CD4-positive, alpha-beta T cell treated with Interleukin-2 at 100 ng/mL for 4 hours (primary cell): ENCODE results near the gene GPR15.

Experiments
- DNase-seq: peaks from one replicate; pipeline ENCODE4 v3.0.0-alpha.2; 2020; ENCODE audit warnings: low spot score

GPR15 gene

DNA sequence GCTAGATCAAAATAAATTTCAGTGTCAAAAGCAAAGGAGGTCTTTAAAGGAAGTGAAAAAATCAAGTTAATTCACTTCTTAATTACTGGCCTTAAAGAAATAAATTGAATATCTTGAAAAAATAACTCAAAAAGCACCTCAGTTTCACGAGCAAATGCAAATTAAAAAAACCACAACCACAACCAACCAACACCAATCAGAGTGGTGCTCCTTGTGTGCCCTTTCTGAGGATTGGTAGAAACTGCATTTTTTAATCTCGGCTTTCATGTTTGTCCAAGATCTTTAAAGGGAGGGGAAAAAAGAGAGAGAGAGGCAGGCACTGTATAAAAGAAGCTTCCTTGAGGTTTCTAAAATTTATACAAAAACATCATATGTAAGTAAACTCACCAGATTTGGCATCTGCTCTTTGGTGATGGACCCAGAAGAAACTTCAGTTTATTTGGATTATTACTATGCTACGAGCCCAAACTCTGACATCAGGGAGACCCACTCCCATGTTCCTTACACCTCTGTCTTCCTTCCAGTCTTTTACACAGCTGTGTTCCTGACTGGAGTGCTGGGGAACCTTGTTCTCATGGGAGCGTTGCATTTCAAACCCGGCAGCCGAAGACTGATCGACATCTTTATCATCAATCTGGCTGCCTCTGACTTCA is at the start of gene GPR15:
TSS of gene GPR15 (plus strand) at position 357 of the 653 bp plus-strand sequence. CDS start at position 413, 56 bp downstream.
- no peak for DNase-seq

DNA sequence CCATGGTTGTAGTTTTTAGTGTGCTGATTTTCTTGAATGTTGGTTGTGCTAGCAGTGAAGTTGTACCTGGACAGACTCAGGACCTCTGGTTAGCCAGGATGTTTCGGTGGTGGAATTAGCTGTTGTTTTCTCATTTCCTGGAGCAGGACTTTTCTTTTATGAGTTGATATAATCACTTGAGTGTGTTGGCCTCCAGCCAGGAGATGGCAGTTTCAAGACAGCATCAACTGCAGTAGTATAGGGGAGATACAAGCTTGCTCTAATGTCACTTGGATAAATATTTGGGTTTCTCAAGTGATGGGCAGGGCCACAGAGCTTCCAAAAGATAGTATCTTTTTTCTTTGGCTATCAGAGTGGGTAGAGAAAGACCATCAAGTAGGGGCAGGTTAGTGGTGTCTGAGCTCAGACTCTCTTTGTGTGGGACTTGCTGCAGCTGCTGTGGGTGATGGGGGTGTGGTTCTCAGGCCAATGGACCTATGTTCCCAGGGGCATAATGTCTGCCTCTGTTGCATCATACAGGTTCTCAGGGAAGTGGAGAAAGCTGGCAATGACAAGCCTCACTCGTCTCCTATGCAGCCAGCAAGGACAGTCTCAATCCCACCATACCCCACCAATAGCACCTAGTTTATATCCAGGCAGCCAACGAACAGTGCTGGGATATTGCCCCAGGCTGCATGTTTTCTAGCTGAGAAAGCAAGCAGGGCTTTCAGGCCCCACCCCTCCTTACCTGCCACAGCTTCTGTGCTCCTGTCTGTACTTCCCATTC is 48.9 kb upstream of the GPR15 start:
- DNase-seq = no peak

DNA sequence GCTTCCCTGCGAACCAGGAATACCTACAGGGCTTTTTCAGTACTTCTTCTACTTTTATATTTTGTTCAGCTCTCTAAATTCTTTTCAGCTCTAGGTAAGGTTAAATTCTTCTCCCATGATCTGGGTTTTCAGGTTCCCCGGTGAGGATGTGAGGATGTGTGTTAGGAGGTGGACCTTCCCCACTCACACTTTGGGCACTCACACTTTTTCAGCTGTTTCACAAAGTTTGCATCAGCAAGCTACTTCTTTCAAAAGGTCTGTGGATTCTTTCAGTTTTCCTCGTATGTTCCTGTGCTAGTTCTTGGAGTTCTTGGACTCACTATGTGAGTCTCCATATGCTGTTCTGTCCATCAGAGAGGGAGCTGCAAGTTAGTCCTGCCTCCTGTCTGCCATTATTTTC is 48.2 kb upstream of the GPR15 start:
- DNase-seq = no peak

- DNase-seq = no peak
Measured at GRCh38 chr3:98497381-98497780, 34.4 kb upstream of the GPR15 start, which contains the start of gene OR5K2. TSS of gene OR5K2 (plus strand) at chr3:98497681. CDS start at chr3:98497681, 0 bp downstream.

DNA sequence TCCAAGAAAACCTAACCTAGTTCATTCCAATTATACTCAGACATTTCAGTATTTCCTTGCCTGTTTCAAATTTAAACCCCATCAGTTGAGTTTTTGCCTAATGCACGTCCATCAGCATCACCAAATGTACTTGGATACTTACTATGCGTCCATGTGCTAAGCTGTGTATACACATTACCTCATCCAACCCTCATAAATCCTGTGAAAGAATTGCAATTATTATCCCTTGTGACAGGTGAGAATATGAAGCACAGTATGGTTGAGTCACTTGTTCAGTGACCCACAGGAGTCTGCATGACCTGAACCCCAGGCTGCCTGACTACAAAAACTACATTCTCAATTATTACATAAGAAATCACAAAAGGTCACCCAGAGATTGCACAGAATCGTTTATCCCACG is 31.8 kb upstream of the GPR15 start:
- no peak for DNase-seq

DNA sequence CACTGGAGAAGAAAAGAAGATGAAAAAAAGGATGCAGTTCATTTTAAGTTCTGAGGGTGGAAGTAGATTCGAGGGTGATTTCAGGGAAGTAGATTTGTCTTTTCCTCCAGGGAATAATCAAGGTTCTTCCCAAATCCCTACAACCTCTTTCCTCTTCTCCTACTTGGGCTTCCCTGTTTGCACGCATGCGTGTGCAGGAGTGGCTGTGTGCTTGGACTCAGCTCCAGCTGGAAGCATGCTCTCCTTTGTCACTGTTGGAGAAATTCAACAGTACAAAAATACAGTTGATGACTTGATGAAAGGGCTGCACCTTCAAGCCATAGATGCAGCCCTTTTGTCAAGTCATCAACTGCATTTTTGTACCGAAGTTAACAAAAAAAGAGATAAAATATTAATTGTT is 30.5 kb upstream of the GPR15 start:
- DNase-seq = no peak

GRCh38 chr3:98501863-98502576 is 29.8 kb upstream of the GPR15 start:
- DNase-seq = no peak

GRCh38 chr3:98504539-98504938 is 27.2 kb upstream of the GPR15 start:
- DNase-seq = no peak

DNA sequence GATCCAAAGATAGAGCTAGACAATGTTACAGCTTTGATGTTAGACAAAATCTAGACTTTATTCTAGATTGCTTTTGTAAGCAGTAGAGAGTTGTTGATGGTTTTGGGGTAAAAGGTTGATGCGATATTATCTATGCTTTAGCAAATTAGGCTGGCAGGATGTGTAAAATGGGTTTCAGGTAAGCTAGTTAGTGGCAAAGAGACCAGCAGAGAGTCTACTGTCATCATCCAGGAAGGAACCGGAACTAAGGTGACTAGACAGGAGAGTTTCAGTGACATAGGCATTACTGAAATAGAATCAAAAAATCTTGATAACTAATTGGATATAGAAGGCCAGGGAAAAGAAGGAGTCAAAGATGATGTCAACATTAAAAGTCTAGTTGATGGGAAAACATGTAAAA is 23.2 kb upstream of the GPR15 start:
- peak; percentile 14 for DNase-seq

- no peak for DNase-seq
Measured at GRCh38 chr3:98512576-98512975, 19.2 kb upstream of the GPR15 start.

- no peak for DNase-seq
Measured at GRCh38 chr3:98513091-98513511, 18.7 kb upstream of the GPR15 start.

DNA sequence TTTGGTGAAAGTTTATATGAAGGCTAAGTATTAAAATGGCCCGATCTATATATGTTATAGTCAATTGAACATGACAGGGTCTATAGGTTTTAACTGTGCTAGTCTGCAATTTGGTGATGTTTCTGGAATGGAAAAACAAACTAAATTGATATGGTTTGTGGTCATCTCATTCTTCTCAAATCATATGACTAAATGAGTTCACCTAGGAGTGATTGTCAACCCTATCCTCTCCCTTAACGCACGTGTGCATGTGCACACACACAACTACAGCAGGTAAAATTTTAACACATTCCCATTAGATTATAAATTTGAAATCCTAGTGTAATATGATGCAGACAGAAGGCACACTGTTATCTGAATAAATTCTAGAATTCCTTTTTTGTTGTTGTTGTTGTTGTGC is 18.0 kb upstream of the GPR15 start:
- DNase-seq = no peak

DNA sequence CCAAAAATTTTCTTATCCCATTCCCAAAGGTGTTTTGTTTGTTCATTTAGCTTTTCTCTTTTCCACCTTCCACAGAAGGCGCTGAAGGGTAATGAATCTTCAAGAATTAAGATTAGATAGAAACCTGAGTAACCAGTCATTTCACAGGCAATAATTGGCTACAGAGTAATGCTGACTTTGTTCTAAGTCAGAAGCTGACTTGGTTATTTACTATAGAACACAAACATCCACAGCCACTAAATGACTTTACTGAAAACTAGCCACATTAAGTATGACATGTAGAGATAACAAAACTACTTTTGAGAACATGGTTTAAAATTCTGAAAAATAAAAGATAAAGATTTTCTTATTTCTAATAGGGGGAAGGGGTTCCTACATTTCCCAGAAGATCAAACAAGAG is 16.8 kb upstream of the GPR15 start:
- DNase-seq = no peak

GRCh38 chr3:98518816-98519215 is 13.0 kb upstream of the GPR15 start:
- DNase-seq = no peak

GRCh38 chr3:98519351-98519750 is 12.4 kb upstream of the GPR15 start:
- DNase-seq = no peak

DNA sequence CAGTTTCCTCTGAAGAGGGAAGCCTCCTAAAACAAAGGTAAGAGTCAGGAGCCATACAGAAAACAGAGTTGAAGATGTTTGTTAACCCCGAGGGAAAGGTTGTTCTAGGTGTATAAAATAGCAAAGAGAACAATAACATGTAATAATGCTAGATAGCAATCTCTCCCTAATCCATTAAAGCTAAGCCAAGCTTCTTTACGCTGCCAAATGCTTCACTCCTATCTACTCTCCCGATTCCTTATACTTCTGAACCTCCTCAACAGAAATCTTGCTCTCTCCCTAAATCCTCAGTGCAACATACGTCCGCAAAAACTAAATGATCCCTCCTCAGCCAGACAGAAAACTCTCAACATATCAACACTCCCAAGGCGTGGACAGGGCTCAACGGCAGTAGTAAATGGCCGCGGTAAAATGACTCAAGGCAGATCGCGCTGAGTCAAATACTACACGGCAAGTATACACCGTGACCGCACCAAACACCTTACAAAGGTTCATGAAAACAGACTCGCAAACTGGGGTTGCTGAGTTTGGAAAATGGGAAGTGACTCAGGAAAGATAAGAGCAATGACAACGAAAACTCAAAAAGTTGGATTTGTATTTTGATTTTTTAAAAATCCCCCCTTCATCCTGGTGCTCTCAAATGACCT is 9.8 kb upstream of the GPR15 start:
- peak; percentile 71 for DNase-seq

DNA sequence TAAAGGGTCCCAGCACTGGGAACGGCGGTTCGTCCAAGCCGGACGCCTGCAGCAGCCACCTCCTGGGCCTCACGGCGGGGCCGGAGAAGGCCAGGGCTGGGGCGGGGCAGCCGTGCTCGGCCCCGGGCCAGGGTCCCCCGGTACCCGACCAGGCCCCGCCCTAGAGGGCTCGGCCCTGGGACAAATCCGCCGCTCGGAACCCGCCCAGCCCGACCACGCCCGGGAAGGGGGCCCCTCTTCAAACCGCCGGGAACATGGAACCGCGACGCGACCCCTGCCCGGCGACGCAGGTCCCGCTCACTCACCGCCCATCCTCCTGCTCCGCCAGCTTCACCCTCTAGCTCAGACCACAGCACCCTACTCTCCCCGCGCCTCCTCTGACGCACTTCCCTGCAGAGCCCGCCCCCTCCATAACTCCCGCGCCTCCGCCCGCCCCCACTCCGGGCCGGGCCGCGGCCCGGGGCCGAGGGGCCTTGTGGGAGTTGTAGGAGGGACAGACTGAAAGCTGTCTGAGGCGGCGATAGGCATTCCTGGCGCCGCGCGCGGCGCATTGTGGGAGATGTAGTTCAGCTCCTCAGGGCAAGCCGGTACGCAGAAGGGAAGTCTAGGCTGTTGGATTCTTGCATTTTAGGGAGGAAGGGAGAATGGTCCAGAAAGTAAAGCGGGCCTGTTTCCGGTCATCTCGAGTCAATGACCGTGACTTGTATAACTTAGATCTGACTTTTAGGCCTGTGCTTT is 9.1 kb upstream of the GPR15 start, which contains the start of gene CLDND1:
TSS of gene CLDND1 (minus strand) at position 359 of the 738 bp plus-strand sequence. CDS start 1,478 bp downstream, outside the sequence.
- peak; percentile 95 for DNase-seq

DNA sequence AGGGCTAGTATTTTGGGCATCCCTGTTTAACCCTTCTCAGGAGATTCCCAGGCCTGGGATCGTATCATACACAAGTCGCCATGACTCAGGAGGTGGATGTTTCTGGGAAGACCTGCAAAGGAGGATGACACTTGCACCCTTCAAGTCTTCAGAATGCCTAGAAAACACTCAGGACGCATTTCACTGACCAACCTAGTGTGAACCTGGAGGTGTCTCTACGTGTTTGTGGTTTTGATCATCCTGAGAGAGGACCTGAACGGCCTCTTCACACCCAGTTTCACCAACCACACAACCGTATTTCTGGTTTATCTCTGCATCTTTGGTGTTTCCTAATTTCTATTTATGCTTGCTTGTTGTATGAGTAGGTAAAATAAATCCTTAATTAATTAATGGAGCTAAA is 6.3 kb upstream of the GPR15 start:
- peak; percentile 24 for DNase-seq

DNA sequence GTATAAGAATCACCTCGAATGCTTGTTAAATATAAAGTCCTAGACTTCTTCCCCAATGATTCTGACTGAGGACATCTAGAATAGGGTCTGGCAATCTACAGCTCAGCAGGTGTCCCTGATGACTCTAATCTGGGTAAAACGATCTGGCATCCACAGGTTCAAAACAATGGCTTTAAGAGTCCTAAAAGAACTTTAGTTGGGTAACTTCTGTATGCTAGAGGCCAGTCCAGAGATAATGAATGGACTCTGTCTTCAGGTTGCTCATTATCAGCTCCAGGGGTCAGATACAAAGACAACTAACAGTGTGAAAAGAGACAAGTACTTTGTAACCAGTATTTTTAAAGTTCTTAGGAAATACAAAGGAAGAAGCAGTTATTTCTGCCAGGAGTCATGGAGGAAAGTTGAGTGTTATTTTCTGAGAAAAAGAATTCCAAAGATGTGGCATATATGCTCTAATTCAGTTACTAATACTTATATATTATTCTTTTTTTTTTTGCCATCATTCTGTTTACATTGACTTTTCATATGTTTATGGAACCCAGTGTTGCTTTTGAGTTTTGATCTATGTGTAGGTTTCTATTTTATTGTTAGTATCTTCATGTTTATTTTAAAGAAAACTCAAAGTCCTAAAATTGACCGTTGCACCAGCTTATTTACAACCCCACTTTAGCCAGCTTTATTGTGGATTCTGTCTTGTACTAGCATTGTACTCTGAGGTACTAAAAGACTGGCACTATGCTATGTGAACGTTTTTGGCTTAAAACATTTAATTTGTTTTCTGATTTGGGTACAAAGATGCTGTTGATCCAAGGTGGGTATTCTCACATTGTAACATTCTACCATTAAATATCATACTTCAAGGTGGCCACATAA is 3.1 kb upstream of the GPR15 start:
- DNase-seq = no peak

DNA sequence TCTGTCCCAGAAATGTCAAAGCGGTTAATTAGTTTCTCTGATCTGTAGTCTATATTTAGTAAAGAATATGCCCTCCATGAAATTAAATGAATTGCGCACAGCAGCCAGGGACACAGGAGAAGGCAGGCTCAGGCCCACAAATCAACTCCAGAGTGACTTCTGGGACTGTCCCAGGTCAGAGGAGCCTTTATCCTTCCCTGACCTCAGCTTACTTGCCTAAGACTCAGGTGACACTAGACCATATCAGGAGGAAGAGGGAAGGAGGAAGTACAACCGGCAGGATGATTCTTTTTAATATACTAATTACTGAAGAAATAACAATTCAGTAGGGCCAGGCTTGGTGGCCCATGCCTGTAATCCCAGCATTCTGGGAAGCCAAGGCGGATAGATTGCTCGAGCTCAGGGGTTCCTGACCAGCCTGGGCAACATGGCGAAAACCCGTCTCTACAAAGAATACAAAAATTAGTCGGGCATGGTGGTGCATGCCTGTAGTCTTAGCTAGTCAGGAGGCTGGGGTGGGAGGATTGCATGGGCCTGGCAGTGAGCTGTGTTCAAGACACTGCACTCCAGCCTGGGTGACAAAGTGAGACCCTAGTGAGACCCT is 1.8 kb upstream of the GPR15 start:
- no peak for DNase-seq
